HuH-7 (cell line): ENCODE results near the gene CACNA1A.
"Not testable (repeated sequence)": the region's sequence is repeated elsewhere in the genome, so short reads cannot be mapped to it uniquely, and the experiment has no call there.

Source experiments
- DNase-seq: peaks from one replicate; pipeline ENCODE4 v3.0.0; 2011; ENCODE audit warnings: low spot score

CACNA1A gene

GRCh38 chr19:13277104-13277809, 229.0 kb downstream of the CACNA1A start:
- peak; percentile 55 for DNase-seq

- DNase-seq: no peak
Measured at GRCh38 chr19:13275016-13275722, 231.1 kb downstream of the CACNA1A start.

GRCh38 chr19:13270514-13271105, 235.7 kb downstream of the CACNA1A start:
- DNase-seq: no peak

GRCh38 chr19:13269348-13269747, 236.9 kb downstream of the CACNA1A start:
- DNase-seq: no peak

- no peak for DNase-seq
Measured at GRCh38 chr19:13267889-13268288, 238.4 kb downstream of the CACNA1A start.

- no peak for DNase-seq
Measured at GRCh38 chr19:13267131-13267530, 239.1 kb downstream of the CACNA1A start.

- peak; percentile 55 for DNase-seq
Measured at GRCh38 chr19:13262450-13262849, 243.8 kb downstream of the CACNA1A start.

- DNase-seq: no peak
Measured at GRCh38 chr19:13260883-13261653, 245.2 kb downstream of the CACNA1A start.

- no peak for DNase-seq
Measured at GRCh38 chr19:13256918-13257317, 249.4 kb downstream of the CACNA1A start.

GRCh38 chr19:13256398-13256797, 249.9 kb downstream of the CACNA1A start:
- DNase-seq: not testable (repeated sequence)

GRCh38 chr19:13255719-13256059, 250.6 kb downstream of the CACNA1A start:
- DNase-seq: no peak

- DNase-seq: no peak
Measured at GRCh38 chr19:13255041-13255718, 251.1 kb downstream of the CACNA1A start.

- DNase-seq: no peak
Measured at GRCh38 chr19:13252569-13253335, 253.5 kb downstream of the CACNA1A start.

- no peak for DNase-seq
Measured at GRCh38 chr19:13244920-13245319, 261.4 kb downstream of the CACNA1A start.

GRCh38 chr19:13241231-13242104, 264.8 kb downstream of the CACNA1A start:
- no peak for DNase-seq

GRCh38 chr19:13240312-13241022, 265.8 kb downstream of the CACNA1A start:
- DNase-seq: no peak

GRCh38 chr19:13238891-13239534, 267.3 kb downstream of the CACNA1A start:
- no peak for DNase-seq

GRCh38 chr19:13234518-13234917, 271.8 kb downstream of the CACNA1A start:
- DNase-seq: peak; percentile 48

GRCh38 chr19:13231663-13232062, 274.6 kb downstream of the CACNA1A start:
- no peak for DNase-seq
